ENCODE results near the gene CAMTA1. TPM values are rescaled to one million over a fixed set of nuclear protein-coding genes. Genes with fewer than 3 reads are reported as not detected.

CAMTA1 gene
- total RNA-seq, 1 donor from 2014 or later = 62.9 TPM

GRCh38 chr1:7174561-7174960, 389.3 kb downstream of the CAMTA1 start:
- Histone ChIP-seq H3K4me3 (no peak overlapping the region), H3K9me3 (no peaks in the 10 kb centered on the region), H3K27me3 (no peaks in the 10 kb centered on the region), H3K4me1 (no peaks in the 10 kb centered on the region), H3K27ac (no peak overlapping the region), H3K36me3 (no peaks in the 10 kb centered on the region)
- no peak for DNase-seq (ENCODE audit: extremely low spot score in 2 of 2)
- TF ChIP-seq POLR2A (IDR thresholded peaks at IDR 0.05) (no peak), POLR2AphosphoS5 (IDR thresholded peaks at IDR 0.05; ENCODE audit: insufficient read depth in 1 of 2, low read depth in 1 of 2) (no peak)
- TF ChIP-seq, protein P1, sequence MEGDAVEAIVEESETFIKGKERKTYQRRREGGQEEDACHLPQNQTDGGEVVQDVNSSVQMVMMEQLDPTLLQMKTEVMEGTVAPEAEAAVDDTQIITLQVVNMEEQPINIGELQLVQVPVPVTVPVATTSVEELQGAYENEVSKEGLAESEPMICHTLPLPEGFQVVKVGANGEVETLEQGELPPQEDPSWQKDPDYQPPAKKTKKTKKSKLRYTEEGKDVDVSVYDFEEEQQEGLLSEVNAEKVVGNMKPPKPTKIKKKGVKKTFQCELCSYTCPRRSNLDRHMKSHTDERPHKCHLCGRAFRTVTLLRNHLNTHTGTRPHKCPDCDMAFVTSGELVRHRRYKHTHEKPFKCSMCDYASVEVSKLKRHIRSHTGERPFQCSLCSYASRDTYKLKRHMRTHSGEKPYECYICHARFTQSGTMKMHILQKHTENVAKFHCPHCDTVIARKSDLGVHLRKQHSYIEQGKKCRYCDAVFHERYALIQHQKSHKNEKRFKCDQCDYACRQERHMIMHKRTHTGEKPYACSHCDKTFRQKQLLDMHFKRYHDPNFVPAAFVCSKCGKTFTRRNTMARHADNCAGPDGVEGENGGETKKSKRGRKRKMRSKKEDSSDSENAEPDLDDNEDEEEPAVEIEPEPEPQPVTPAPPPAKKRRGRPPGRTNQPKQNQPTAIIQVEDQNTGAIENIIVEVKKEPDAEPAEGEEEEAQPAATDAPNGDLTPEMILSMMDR (IDR thresholded peaks at IDR 0.05) = no peak
- intact Hi-C loops (cut with DNase I) = no loop called here

- TF ChIP-seq, protein P1 (IDR thresholded peaks at IDR 0.05) = no peak
- no peak for TF ChIP-seq POLR2A (IDR thresholded peaks at IDR 0.05)
- TF ChIP-seq POLR2AphosphoS5 (IDR thresholded peaks at IDR 0.05; ENCODE audit: insufficient read depth in 1 of 2, low read depth in 1 of 2) = no peak
- Histone ChIP-seq H3K4me1 (no peaks in the 10 kb centered on the region), H3K9me3 (no peaks in the 10 kb centered on the region), H3K4me3 (no peak overlapping the region), H3K36me3 (no peaks in the 10 kb centered on the region), H3K27ac (no peak overlapping the region), H3K27me3 (no peaks in the 10 kb centered on the region)
- intact Hi-C loops (cut with DNase I) = no loop called here
- DNase-seq (ENCODE audit: extremely low spot score in 2 of 2) = no peak
Measured at GRCh38 chr1:7174980-7175906, 390.0 kb downstream of the CAMTA1 start.

GRCh38 chr1:7177021-7177420, 391.8 kb downstream of the CAMTA1 start:
- intact Hi-C loops (cut with DNase I) = no loop called here
- no peak for TF ChIP-seq POLR2A (IDR thresholded peaks at IDR 0.05)
- no peak for TF ChIP-seq POLR2AphosphoS5 (IDR thresholded peaks at IDR 0.05; ENCODE audit: insufficient read depth in 1 of 2, low read depth in 1 of 2)
- TF ChIP-seq, protein P1 (IDR thresholded peaks at IDR 0.05) = no peak
- Histone ChIP-seq H3K36me3 (no peaks in the 10 kb centered on the region), H3K27me3 (no peaks in the 10 kb centered on the region), H3K27ac (no peak overlapping the region), H3K4me3 (no peak overlapping the region), H3K4me1 (no peaks in the 10 kb centered on the region), H3K9me3 (no peaks in the 10 kb centered on the region)
- DNase-seq (ENCODE audit: extremely low spot score in 2 of 2) = no peak

DNA sequence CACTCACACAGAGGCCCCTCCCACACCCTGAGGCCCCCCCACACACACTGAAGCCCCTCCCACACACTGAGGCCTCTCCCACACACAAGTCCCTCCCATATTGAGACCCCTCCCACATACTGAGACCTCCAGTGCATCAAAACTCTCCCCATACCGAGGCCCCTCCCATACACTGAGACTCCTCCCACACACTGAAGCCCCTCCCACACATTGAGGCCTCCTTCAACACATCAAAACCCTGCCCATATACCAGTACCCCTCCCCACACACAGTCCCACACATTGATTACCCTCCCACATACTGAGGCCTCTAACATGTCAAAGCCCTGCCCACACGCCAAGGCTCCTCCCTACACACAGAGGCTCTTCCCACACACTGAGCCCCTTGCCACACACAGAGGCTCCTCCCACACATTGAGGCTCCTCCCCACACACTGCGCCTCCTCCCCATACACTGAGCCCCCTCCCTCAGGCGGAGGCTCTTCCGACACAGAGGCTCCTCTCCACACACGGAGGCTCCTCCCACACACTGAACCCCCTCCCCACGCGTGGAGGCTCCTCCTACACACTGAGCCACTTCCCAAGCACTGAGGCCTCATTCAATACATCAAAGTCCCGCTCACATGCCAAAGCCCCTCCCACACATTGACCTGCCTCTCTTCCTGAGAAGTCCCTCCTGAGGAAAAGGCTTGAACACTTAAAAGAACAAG, 392.3 kb downstream of the CAMTA1 start:
- no peaks in the 10 kb centered on the region for H3K27me3 ChIP-seq
- DNase-seq (ENCODE audit: extremely low spot score in 2 of 2) = no peak
- no peak overlapping the region for H3K4me3 ChIP-seq
- H3K9me3 ChIP-seq = no peaks in the 10 kb centered on the region
- intact Hi-C loops (cut with DNase I) = no loop called here
- H3K36me3 ChIP-seq = no peaks in the 10 kb centered on the region
- no peaks in the 10 kb centered on the region for H3K4me1 ChIP-seq
- H3K27ac ChIP-seq = no peak overlapping the region
- TF ChIP-seq POLR2A (IDR thresholded peaks at IDR 0.05) = no peak
- TF ChIP-seq, protein P1 (IDR thresholded peaks at IDR 0.05) = no peak
- TF ChIP-seq POLR2AphosphoS5 (IDR thresholded peaks at IDR 0.05; ENCODE audit: insufficient read depth in 1 of 2, low read depth in 1 of 2) = no peak
